ENCODE data around the gene PDE4D. TPM values are rescaled to one million over a fixed set of nuclear protein-coding genes. Genes with fewer than 3 reads are reported as not detected.

Gene PDE4D
- total RNA-seq, 1 donor from 2014 or later = 34.5 TPM

GRCh38 chr5:59332236-59332973 lies 561.1 kb downstream of the PDE4D start:
- Histone ChIP-seq H3K27ac (replicated peaks) (peak overlapping the region; percentile 49), H3K4me1 (peaks cover 44% of the 10 kb centered on the region), H3K27me3 (ENCODE audit: low read depth) (no peaks in the 10 kb centered on the region), H3K4me3 (no peak overlapping the region), H3K36me3 (no peaks in the 10 kb centered on the region), H3K9me3 (replicated peaks) (no peaks in the 10 kb centered on the region)
- no peak for TF ChIP-seq CTCF (IDR thresholded peaks at IDR 0.05; ENCODE audit: borderline replicate concordance)
- intact Hi-C loops (cut with micrococcal nuclease) = no loop called here
- DNase-seq = no peak

- Histone ChIP-seq H3K9me3 (replicated peaks) (no peaks in the 10 kb centered on the region), H3K36me3 (no peaks in the 10 kb centered on the region), H3K27ac (replicated peaks) (no peak overlapping the region), H3K27me3 (ENCODE audit: low read depth) (no peaks in the 10 kb centered on the region), H3K4me3 (no peak overlapping the region), H3K4me1 (peaks cover 47% of the 10 kb centered on the region)
- no peak for TF ChIP-seq CTCF (IDR thresholded peaks at IDR 0.05; ENCODE audit: borderline replicate concordance)
- intact Hi-C loops (cut with micrococcal nuclease) = no loop called here
- no peak for DNase-seq
These were observed 562.8 kb downstream of the PDE4D start for GRCh38 chr5:59330680-59331079.

- DNase-seq = peak; percentile 22
- peaks cover 47% of the 10 kb centered on the region for H3K4me1 ChIP-seq
- no peaks in the 10 kb centered on the region for H3K27me3 ChIP-seq (ENCODE audit: low read depth)
- no peak overlapping the region for H3K4me3 ChIP-seq
- H3K9me3 ChIP-seq (replicated peaks) = no peaks in the 10 kb centered on the region
- no peaks in the 10 kb centered on the region for H3K36me3 ChIP-seq
- no peak for TF ChIP-seq CTCF (IDR thresholded peaks at IDR 0.05; ENCODE audit: borderline replicate concordance)
- intact Hi-C loops (cut with micrococcal nuclease) = loop anchor here (2.0 kb wide), 1 partner anchor 52 kb away; no protein-coding TSS in a partner anchor
- H3K27ac ChIP-seq (replicated peaks) = peak overlapping the region; percentile 61
These were observed 564.7 kb downstream of the PDE4D start for GRCh38 chr5:59328709-59329296.

GRCh38 chr5:59327191-59327980 lies 566.1 kb downstream of the PDE4D start:
- intact Hi-C loops (cut with micrococcal nuclease) = no loop called here
- Histone ChIP-seq H3K27ac (replicated peaks) (no peak overlapping the region), H3K9me3 (replicated peaks) (no peaks in the 10 kb centered on the region), H3K4me1 (peaks cover 44% of the 10 kb centered on the region), H3K27me3 (ENCODE audit: low read depth) (no peaks in the 10 kb centered on the region), H3K4me3 (no peak overlapping the region), H3K36me3 (no peaks in the 10 kb centered on the region)
- no peak for TF ChIP-seq CTCF (IDR thresholded peaks at IDR 0.05; ENCODE audit: borderline replicate concordance)
- no peak for DNase-seq

- no peak overlapping the region for H3K27ac ChIP-seq (replicated peaks)
- no peak for TF ChIP-seq CTCF (IDR thresholded peaks at IDR 0.05; ENCODE audit: borderline replicate concordance)
- H3K27me3 ChIP-seq (ENCODE audit: low read depth) = no peaks in the 10 kb centered on the region
- intact Hi-C loops (cut with micrococcal nuclease) = no loop called here
- DNase-seq = no peak
- H3K4me1 ChIP-seq = peaks cover 52% of the 10 kb centered on the region
- no peak overlapping the region for H3K4me3 ChIP-seq
- no peaks in the 10 kb centered on the region for H3K36me3 ChIP-seq
- H3K9me3 ChIP-seq (replicated peaks) = no peaks in the 10 kb centered on the region
These were observed 566.9 kb downstream of the PDE4D start for GRCh38 chr5:59326596-59326995.

Data from left ventricle myocardium inferior (tissue), 1 donor.